RWPE1 (cell line): Measurements from ENCODE around the gene PLN.

Experiments
- CTCF ChIA-PET: fragments of 350-600 bp; sonication (Branson Sonifier 250); formaldehyde crosslinking; extraction: SDS; loops from one replicate; lab custom pipeline; 2021; lab: Yijun Ruan, JAX
- POLR2A ChIA-PET: fragments of 400-600 bp; formaldehyde crosslinking; extraction: SDS; loops from one replicate; lab custom pipeline; 2020; ENCODE audit warnings: antibody characterized with exemption; ENCODE audit not compliant: low non-redundant PET; lab: Yijun Ruan, JAX
- DNase-seq: peaks from one replicate; pipeline ENCODE4 v3.0.0; 2012; ENCODE audit warnings: low spot score
- H3K27ac ChIP-seq: fragments of 450-650 bp; 2 replicates; pipeline ENCODE4 v1.5.1; 2017
- TF ChIP-seq, protein P1 (sequence below): fragments of 450-650 bp; conservative IDR thresholded peaks from 2 replicates; pipeline ENCODE4 v1.5.1; 2017; ENCODE audit warnings: low read depth, mild to moderate bottlenecking

Gene PLN

GRCh38 chr6:118505656-118506055 lies 42.4 kb upstream of the PLN start:
- no peak for DNase-seq
- ChIA-PET POLR2A (no interaction called here), CTCF (no interaction called here)
- H3K27ac ChIP-seq: no peak overlapping the region
- TF ChIP-seq, protein P1, sequence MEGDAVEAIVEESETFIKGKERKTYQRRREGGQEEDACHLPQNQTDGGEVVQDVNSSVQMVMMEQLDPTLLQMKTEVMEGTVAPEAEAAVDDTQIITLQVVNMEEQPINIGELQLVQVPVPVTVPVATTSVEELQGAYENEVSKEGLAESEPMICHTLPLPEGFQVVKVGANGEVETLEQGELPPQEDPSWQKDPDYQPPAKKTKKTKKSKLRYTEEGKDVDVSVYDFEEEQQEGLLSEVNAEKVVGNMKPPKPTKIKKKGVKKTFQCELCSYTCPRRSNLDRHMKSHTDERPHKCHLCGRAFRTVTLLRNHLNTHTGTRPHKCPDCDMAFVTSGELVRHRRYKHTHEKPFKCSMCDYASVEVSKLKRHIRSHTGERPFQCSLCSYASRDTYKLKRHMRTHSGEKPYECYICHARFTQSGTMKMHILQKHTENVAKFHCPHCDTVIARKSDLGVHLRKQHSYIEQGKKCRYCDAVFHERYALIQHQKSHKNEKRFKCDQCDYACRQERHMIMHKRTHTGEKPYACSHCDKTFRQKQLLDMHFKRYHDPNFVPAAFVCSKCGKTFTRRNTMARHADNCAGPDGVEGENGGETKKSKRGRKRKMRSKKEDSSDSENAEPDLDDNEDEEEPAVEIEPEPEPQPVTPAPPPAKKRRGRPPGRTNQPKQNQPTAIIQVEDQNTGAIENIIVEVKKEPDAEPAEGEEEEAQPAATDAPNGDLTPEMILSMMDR: no peak

DNA sequence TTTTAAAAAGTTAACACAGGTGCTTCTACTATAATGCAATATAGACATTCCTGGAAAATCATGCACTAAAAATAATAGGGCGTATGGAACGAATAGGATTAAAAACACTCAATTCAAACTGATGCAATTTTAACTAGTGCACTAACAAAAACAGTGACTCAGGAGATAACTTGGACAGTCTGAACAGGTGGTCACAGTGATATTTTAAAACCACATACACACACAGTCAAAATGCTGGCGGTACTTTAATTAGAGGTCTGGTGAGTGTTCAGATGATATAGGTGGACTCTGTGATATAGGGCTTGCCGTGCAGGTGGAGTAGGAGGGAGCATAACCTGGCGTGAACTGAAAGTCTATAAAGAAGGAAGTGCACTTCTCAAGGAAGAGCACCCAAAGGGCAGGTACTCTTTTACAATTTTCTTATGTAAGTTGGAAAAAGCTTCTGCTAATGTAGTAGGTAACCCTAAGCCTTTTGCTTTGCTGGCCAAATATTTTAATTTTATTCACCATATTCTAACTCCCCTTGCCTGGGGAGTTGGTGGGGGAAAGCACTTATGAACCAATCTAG lies 41.9 kb upstream of the PLN start:
- TF ChIP-seq, protein P1: no peak
- no peak overlapping the region for H3K27ac ChIP-seq
- no peak for DNase-seq
- ChIA-PET CTCF (no interaction called here), POLR2A (no interaction called here)

DNA sequence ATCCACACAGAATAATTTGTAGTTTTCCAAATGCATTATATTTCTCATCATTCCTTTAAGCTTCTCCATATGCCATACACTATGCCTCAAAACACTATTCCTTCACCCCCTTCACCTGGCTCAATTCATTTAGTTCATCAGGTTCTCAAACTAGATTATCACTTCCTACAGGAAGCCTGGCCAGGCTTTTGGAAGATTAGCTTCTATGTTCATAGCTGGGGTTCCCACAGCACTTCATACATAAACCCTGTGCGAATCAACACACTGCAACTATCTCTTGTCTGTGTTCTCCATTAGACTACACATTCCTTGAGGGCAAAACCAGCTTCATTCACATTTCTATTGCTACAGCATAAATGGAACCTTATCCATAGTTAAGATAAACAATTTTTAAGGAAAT lies 40.5 kb upstream of the PLN start:
- TF ChIP-seq, protein P1: no peak
- ChIA-PET POLR2A (no interaction called here), CTCF (interaction anchor here (0.6 kb wide), 1 partner anchor 715 kb away, joined by 3 read pairs; no protein-coding TSS in a partner anchor)
- no peak overlapping the region for H3K27ac ChIP-seq
- no peak for DNase-seq

DNA sequence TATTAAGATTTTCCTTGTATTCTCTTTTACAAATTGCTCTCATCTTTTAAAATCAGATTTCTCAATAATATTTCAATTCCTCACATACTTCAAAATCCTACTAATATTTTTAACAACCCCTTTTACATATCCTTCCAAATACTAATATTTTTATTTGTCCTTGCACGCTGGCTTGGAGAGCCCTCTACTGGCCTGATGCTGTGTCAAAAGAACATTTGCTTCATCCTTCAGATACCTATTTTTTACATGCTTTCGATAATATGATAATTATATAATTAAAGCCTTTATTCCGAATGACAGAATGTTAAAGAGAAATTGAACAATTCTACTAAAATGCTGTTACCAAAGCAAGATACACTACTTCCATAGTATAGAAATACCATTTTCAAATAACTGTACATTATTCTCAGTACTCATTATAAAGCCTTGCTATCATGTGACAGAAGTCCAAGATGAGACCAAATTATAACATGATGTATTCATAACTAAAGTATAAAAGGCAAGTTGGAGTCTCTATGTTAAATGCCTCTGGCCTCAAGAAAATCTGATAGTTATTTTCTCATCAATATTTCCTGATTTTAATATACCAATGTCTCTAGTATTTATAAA lies 39.0 kb upstream of the PLN start:
- TF ChIP-seq, protein P1: peak; percentile 71
- H3K27ac ChIP-seq: no peak overlapping the region
- ChIA-PET CTCF (no interaction called here), POLR2A (no interaction called here)
- DNase-seq: peak; percentile 12

GRCh38 chr6:118511930-118512715 lies 36.0 kb upstream of the PLN start:
- ChIA-PET CTCF (interaction anchor here (0.7 to 0.9 kb wide), 2 partner anchors 52 to 229 kb away, joined by 3 read pairs; no protein-coding TSS in a partner anchor), POLR2A (no interaction called here)
- DNase-seq: no peak
- H3K27ac ChIP-seq: no peak overlapping the region
- TF ChIP-seq, protein P1: no peak

DNA sequence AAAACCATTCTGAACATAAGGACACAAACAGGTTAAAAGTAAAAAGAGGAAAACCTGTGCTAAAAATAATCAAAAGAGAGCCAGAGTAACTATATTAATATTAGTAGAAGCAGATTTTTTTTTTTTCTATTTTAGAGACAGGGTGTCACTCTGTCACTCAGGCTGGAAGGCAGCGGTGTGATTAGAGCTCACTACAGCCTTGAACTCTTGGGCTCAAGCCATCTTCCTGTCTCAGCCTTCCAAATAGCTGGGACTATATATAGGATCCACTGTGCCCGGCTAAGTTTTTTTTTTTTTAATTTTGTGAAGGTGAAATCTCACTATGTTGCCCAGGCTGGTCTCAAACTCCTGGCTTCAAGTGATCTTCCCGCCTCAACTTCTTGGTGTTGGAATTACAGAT lies 33.4 kb upstream of the PLN start:
- H3K27ac ChIP-seq: no peak overlapping the region
- POLR2A ChIA-PET: no interaction called here
- TF ChIP-seq, protein P1: no peak
- CTCF ChIA-PET: no interaction called here
- DNase-seq: no peak
